Rectal smooth muscle tissue (tissue), 1 donor: Measurements from ENCODE around the gene COL13A1.

ENCODE experiments used
- H3K27ac ChIP-seq: one replicate; pipeline ENCODE4 v1.7.0; 2013; ENCODE audit warnings: low read depth, low read length, inconsistent platforms
- H3K27me3 ChIP-seq: one replicate; pipeline ENCODE4 v1.7.0; 2013; ENCODE audit warnings: low read length; ENCODE audit not compliant: control insufficient read depth, insufficient read depth
- H3K36me3 ChIP-seq: one replicate; pipeline ENCODE4 v1.7.0; 2013; ENCODE audit warnings: low read length; ENCODE audit not compliant: control insufficient read depth, insufficient read depth
- H3K4me1 ChIP-seq: one replicate; pipeline ENCODE4 v1.7.0; 2013; ENCODE audit warnings: low read length; ENCODE audit not compliant: control insufficient read depth, insufficient read depth
- H3K4me3 ChIP-seq: one replicate; pipeline ENCODE4 v1.7.0; 2013; ENCODE audit warnings: low read length
- H3K9ac ChIP-seq: one replicate; pipeline ENCODE4 v1.7.0; 2013; ENCODE audit warnings: low read length

Gene COL13A1

DNA sequence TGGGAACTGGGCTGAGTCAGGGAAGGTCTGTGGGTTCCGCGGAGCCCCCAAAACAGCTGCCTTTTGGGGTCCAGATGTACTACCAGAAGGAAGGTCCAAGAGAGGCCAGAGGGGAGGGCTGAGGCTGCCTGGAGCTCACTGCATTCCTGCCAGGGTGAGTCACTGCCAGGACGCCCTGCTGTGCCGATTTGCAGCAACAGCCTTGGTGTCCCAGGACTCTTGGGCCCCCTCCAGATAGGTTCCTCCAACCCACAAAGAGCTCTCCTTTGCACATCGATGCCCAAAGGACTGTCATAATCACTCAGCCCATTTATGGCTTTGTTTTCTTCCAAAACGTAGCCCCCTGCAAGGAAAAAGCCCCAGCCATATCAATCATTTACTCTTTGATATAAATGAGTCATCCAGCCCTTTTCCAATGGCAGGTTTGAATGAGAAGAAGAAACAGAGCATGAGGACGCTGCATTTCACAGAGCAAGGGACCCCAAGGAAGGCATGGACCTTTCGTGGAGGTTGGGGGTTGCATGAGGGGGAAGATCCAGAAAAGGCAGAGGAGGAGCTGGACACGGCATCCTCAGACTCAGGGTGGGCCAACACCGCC is 32.2 kb upstream of the COL13A1 start:
- Histone ChIP-seq H3K4me1 (no peaks in the 10 kb centered on the region), H3K27me3 (peaks cover 4% of the 10 kb centered on the region), H3K27ac (no peak overlapping the region), H3K9ac (no peak overlapping the region), H3K36me3 (no peaks in the 10 kb centered on the region), H3K4me3 (no peak overlapping the region)

DNA sequence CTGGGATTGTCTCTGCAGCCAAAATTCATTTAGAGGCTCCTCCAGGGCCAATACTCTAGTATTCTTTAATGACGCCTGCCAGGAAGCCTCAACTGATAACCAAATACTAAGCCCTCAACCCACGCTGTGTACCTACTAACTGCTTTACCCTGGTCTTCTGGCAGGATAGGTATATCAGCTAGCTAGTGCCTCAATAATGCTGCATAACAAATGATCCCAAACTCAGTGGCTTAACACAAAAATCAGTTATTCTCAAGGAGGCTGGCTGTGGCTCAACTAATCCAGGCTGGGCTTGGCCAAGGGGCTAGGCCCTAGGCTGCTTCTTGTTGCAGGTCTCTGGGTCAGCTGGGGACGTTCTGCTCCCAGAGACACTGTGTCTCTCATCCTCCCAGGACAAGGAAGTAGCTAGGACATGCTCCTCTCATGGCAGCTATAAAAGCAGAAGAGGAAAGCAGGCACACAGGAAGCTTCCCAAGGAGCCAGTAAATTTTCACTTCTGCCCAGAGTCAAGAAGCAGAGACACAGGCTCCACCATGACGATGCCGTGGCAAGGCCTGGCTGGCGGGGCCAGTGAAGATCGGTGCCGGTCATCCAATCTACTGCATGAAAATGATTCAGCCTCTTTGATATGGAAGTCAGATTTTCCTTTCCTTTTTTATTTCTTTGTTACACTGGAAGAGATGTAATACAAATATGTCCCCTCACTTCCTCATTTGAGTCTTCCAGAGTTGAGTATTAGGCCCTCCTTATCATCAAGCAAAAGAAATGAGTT is 28.6 kb upstream of the COL13A1 start:
- Histone ChIP-seq H3K36me3 (no peaks in the 10 kb centered on the region), H3K9ac (no peak overlapping the region), H3K27ac (no peak overlapping the region), H3K27me3 (peaks cover 4% of the 10 kb centered on the region), H3K4me1 (no peaks in the 10 kb centered on the region), H3K4me3 (no peak overlapping the region)

DNA sequence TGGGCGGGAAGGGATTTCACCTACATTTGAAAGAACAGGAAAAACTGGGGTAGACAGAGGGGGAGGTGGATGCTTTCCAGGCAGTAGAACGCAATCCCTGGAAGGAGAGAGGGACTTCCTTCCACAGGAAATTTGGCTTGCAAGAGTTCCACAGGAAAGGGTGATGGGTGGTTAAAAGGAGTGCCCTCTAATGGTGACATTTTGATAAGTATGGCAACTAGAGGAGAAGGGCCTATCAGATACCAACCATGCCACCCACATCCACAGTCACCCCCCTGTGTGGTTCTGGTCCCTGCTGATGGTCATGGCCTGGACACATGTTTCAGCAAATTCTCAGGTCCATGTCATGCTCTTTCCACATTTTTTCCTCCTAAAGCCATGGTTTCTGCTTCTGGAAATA is 27.1 kb upstream of the COL13A1 start:
- Histone ChIP-seq H3K27ac (no peak overlapping the region), H3K4me1 (no peaks in the 10 kb centered on the region), H3K27me3 (peaks cover 4% of the 10 kb centered on the region), H3K36me3 (no peaks in the 10 kb centered on the region), H3K4me3 (no peak overlapping the region), H3K9ac (no peak overlapping the region)

DNA sequence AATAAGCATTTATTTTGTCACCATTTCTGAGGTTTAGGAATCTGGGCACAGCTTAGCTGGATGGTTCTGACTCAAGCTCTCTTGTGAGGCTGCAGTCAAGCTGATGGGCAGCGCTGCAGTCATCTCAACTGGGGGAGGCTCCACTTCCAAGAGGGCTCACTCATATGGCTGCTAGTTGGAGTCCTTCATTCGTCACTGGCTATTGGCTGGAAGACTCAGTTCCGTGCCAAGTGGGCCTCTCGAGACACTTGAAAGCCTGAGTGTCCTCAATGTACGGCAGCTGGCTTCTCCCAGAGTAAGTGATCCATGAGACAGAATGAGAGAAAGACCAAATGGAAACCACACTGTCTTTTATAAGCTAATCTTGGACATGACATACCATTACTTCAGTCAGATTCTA is 21.6 kb upstream of the COL13A1 start:
- Histone ChIP-seq H3K36me3 (no peaks in the 10 kb centered on the region), H3K9ac (no peak overlapping the region), H3K27ac (no peak overlapping the region), H3K4me1 (no peaks in the 10 kb centered on the region), H3K4me3 (no peak overlapping the region), H3K27me3 (no peaks in the 10 kb centered on the region)

DNA sequence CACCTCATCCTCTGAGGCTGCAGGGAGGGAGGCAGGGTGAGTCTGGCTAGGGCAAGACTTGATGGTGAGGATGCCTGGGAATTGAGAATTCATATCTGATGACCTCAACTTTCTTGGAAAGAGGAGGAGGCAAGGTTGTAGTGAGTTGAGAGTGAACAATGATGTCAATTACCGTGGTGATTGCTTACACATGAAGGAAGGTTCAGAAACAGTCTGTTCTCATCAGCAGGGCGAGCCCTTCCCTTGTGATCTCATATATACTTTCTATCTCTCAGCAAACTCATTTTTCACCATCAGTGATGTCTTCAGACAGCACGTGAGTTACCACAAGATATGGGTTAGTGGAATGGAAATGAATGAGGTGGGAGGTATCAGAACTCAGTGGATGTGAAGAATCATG is 20.1 kb upstream of the COL13A1 start:
- Histone ChIP-seq H3K4me3 (no peak overlapping the region), H3K36me3 (no peaks in the 10 kb centered on the region), H3K27me3 (no peaks in the 10 kb centered on the region), H3K9ac (no peak overlapping the region), H3K27ac (no peak overlapping the region), H3K4me1 (no peaks in the 10 kb centered on the region)

DNA sequence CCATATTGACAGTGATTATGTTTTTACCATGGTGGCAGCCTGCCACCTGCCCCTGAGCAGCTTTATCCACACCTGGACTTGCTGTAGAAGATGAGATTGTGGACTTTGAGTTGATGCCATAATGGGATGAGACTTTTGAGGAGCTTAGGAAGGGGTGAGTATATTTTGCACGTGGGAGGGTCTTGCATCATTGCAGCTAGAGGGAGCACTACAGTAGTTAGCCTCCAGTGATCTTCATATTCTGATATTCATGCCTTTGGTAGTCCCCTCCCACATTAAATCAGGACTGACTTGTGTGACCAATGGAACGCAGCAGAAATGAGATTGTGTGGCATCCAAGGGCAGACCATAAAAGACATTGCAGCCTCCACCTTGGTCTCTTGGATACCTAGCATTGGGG is 18.2 kb upstream of the COL13A1 start:
- Histone ChIP-seq H3K27me3 (no peaks in the 10 kb centered on the region), H3K4me1 (no peaks in the 10 kb centered on the region), H3K27ac (no peak overlapping the region), H3K4me3 (no peak overlapping the region), H3K9ac (no peak overlapping the region), H3K36me3 (no peaks in the 10 kb centered on the region)

DNA sequence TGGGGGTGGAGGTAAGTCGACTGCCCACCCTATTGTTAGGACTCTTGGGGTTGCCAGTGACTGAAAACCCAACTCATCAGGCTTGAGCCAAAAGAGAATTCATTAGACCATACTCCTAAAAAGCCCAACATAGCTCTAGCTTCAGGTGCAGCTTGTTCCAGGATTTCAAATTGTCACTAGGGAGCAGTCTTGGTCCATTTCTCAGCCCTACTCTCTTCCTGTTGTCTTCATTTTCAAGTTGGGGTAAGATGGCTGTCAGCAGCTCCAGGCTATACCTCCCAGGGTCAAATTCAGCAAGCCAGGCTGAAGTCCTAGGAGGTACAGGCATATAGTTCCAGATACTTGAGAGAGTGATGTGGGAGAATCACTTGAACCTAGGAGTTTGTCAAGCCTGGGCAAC is 14.9 kb upstream of the COL13A1 start:
- Histone ChIP-seq H3K4me3 (no peak overlapping the region), H3K4me1 (peaks cover 6% of the 10 kb centered on the region), H3K36me3 (no peaks in the 10 kb centered on the region), H3K9ac (no peak overlapping the region), H3K27ac (no peak overlapping the region), H3K27me3 (no peaks in the 10 kb centered on the region)

DNA sequence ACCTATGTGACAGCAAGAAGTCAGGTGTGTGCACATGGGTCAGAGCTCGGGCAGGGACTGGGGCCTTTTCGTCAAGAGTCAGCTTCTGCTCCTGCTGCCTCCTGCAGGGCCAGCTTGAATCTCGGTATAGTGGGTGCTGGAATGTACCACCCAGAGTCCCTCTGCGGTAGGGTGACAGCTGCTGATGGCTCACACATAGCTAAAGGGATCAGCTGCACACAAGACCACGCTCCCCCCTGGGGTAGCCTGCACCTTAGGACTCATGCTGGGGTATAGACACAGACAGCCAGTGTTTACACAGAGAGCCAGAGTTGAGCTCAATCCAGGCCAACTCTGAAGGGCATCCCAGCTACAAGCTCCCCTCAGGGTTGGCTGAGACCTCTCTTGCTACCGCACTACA is 14.0 kb upstream of the COL13A1 start:
- no peaks in the 10 kb centered on the region for H3K36me3 ChIP-seq
- no peaks in the 10 kb centered on the region for H3K27me3 ChIP-seq
- H3K9ac ChIP-seq: no peak overlapping the region
- peaks cover 6% of the 10 kb centered on the region for H3K4me1 ChIP-seq
- no peak overlapping the region for H3K4me3 ChIP-seq
- H3K27ac ChIP-seq: no peak overlapping the region

DNA sequence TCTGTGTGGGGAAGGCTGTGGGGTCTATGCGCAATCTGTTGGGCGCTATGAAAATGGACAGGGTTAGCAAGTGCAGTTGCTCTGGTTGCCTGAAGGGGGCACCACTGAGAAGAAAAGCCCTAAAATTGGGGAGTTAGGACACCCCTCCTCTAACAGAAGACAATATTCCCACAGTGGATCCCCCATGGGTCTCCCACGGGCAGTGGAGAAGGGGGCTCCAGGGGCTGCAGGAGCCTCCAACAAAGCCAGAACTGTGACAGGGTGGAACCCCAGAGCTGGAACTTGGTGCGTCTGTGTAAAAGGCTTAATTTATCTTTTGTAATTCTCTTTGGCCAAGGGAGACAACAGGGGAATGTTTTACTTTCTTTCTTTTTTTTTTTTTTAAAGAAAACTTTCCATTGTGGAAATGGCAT is 12.5 kb upstream of the COL13A1 start:
- H3K4me3 ChIP-seq: no peak overlapping the region
- no peaks in the 10 kb centered on the region for H3K27me3 ChIP-seq
- no peak overlapping the region for H3K9ac ChIP-seq
- H3K36me3 ChIP-seq: no peaks in the 10 kb centered on the region
- H3K27ac ChIP-seq: no peak overlapping the region
- peaks cover 6% of the 10 kb centered on the region for H3K4me1 ChIP-seq

DNA sequence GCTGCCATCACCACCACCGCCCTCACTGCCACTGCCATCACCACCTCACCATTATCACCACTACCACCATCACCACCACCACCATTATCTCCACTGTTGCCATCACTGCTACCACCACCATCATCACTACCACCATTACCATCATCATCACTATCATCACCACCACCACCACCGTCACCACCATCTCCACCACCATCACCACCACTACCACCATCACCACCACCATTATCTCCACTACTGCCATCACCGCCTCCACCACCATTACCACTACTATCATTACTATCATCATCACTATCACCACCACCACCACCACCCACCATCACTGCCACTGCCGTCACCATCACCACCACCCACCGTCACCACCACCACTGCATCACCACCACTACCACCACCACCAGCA is 9.9 kb upstream of the COL13A1 start:
- H3K27me3 ChIP-seq: no peaks in the 10 kb centered on the region
- no peak overlapping the region for H3K4me3 ChIP-seq
- H3K9ac ChIP-seq: no peak overlapping the region
- no peaks in the 10 kb centered on the region for H3K36me3 ChIP-seq
- H3K4me1 ChIP-seq: peaks cover 6% of the 10 kb centered on the region
- no peak overlapping the region for H3K27ac ChIP-seq

DNA sequence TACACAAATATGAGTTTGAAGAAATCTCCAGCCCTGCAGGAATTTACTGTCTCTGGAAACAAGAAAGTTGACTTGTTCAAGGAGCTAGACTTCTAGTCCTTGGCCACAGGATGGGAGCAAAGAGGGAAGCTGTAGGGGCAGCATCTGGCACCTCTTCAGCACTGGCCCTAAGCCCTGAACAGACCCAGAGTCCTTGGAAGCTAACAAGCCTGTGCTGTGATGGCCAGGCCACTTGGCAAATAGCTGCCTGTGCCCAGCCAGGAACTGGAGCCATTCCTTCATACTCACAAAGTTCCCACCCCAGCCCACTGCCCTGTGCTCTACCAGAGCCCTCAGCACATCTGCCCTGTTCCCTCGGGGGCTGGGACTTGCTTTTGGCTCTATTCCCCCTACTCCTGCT is 9.4 kb upstream of the COL13A1 start:
- Histone ChIP-seq H3K27ac (no peak overlapping the region), H3K4me3 (no peak overlapping the region), H3K9ac (no peak overlapping the region), H3K27me3 (no peaks in the 10 kb centered on the region), H3K36me3 (no peaks in the 10 kb centered on the region), H3K4me1 (peaks cover 6% of the 10 kb centered on the region)

DNA sequence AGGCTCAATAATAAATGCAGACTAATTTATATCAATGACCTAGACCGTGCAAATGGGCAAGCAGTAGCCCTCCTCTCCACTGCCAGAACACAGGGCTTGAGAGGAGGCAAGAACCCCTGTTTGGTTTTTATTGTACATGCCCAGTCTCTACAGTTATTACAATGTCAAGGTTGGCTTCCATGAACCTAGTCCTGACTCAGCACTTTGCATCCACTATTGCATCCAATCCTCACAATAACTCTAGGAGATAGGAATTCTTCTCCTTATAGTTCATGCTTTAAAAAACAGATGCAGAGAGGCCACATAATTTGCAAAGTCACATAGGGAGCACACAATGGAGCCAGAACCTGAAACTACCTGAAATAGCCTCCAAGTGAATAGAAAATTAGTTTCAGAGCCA is 7.0 kb upstream of the COL13A1 start:
- H3K27ac ChIP-seq: no peak overlapping the region
- H3K9ac ChIP-seq: no peak overlapping the region
- no peaks in the 10 kb centered on the region for H3K36me3 ChIP-seq

More for the DNA sequence above, 7.0 kb upstream of the COL13A1 start:
- no peak overlapping the region for H3K4me3 ChIP-seq
- no peaks in the 10 kb centered on the region for H3K27me3 ChIP-seq
- H3K4me1 ChIP-seq: no peaks in the 10 kb centered on the region
